Aorta (tissue), 5 donors: ENCODE measurements around the gene KCNJ12. TPM values are rescaled to one million over a fixed set of nuclear protein-coding genes. Genes with fewer than 3 reads are reported as not detected.

ENCODE experiments used
- ATAC-seq: fragments of 200-7000 bp; cut with Tn5 transposase; one replicate; pipeline ENCODE4 v1.9.1; 2022; ENCODE audit warnings: moderate library complexity; ENCODE audit not compliant: low FRiP score
- DNase-seq, 2 donors: peaks; one replicate each; pipeline ENCODE4 v3.0.0-alpha.2; 2020
- H3K27ac ChIP-seq, 2 donors: one replicate each; pipeline ENCODE4 v1.5.1; 2013; ENCODE audit warnings: low read length in 2 of 2, mild to moderate bottlenecking in 2 of 2, moderate library complexity in 2 of 2, control low read depth in 1 of 2, inconsistent platforms in 1 of 2, low read depth in 1 of 2
- H3K27me3 ChIP-seq, 2 donors: one replicate each; pipeline ENCODE4 v1.6.1; 2013; ENCODE audit warnings: control low read depth in 1 of 2, low read length in 1 of 2, mild to moderate bottlenecking in 1 of 2, moderate library complexity in 1 of 2; ENCODE audit not compliant: insufficient read depth in 2 of 2, control insufficient read depth in 1 of 2
- H3K36me3 ChIP-seq, 2 donors: one replicate each; pipeline ENCODE4 v1.6.1; 2013; ENCODE audit warnings: control low read depth in 1 of 2, low read length in 1 of 2, mild to moderate bottlenecking in 1 of 2; ENCODE audit not compliant: insufficient read depth in 2 of 2, control insufficient read depth in 1 of 2
- H3K4me1 ChIP-seq, 2 donors: one replicate each; pipeline ENCODE4 v1.6.1; 2013; ENCODE audit warnings: low read length in 2 of 2, control low read depth in 1 of 2, mild to moderate bottlenecking in 1 of 2, moderate library complexity in 1 of 2; ENCODE audit not compliant: insufficient read depth in 2 of 2, control insufficient read depth in 1 of 2
- H3K4me3 ChIP-seq, 2 donors: one replicate each; pipeline ENCODE4 v1.5.1; 2013; ENCODE audit warnings: low read length in 2 of 2, control low read depth in 1 of 2, mild to moderate bottlenecking in 1 of 2
- H3K9me3 ChIP-seq: one replicate; pipeline ENCODE4 v1.6.1; 2013; ENCODE audit warnings: mild to moderate bottlenecking, low read length; ENCODE audit not compliant: control insufficient read depth
- WGBS, 2 donors: extraction: QIAGEN DNeasy Blood & Tissue Kit; methylation state at CpG; one replicate each; pipeline ENCODE4 v1.1.7; 2013; 5-methylcytosine and 5-hydroxymethylcytosine counted together
- intact Hi-C, 2 donors: fragments of 100-400 bp; cut with DNase I; formaldehyde crosslinking; loops; one replicate each; pipeline versions ENCODE4 v1.14.2 to v1.15.0; 2022
- polyA plus RNA-seq, 2 donors: library from polyadenylated mRNA; stranded (reverse); fragments of 200-250 nt; gene quantifications; one replicate each; pipeline ENCODE4 v1.2.3, GENCODE V29; 2013
- total RNA-seq, 2 donors: library from RNA; stranded (reverse); fragmentation: NEBNext Ultra II Directional; extraction: Animal tissue kit (Norgen Biotek cat#: 25700); gene quantifications; one replicate each; pipeline ENCODE4 v1.2.1, GENCODE V29; 2021
- donor health status: healthy with polysubstance abuse.
- donor health status: Bipolar disorder and iron deficiency.
- donor health status: DM: no; HTN: no; CAD: no.
- donor health status: DM: no; HTN: no; CAD: no.
- donor health status: DM: yes; HTN: yes; CAD: no.

The KCNJ12 gene
- total and polyA plus RNA-seq, 4 donors = 0.13 to 4.0 (median 2.9) TPM; not detected in 1

GRCh38 chr17:21360048-21360447 is 16.1 kb upstream of the KCNJ12 start:
- ATAC-seq (no peak), DNase-seq (no peak)
- WGBS, 2 donors = 85% methylated on average over 7 of the region's 7 CpGs
- intact Hi-C loops = no loop called here
- Histone ChIP-seq H3K27ac (no peak overlapping the region), H3K36me3 (no peaks in the 10 kb centered on the region), H3K4me3 (no peak overlapping the region), H3K9me3 (no peaks in the 10 kb centered on the region), H3K27me3 (no peaks in the 10 kb centered on the region), H3K4me1 (no peaks in the 10 kb centered on the region)

GRCh38 chr17:21361020-21361809 is 14.9 kb upstream of the KCNJ12 start:
- ATAC-seq (no peak), DNase-seq (no peak)
- Histone ChIP-seq H3K4me3 (no peak overlapping the region), H3K9me3 (no peaks in the 10 kb centered on the region), H3K4me1 (no peaks in the 10 kb centered on the region), H3K27me3 (no peaks in the 10 kb centered on the region), H3K36me3 (no peaks in the 10 kb centered on the region), H3K27ac (no peak overlapping the region)
- intact Hi-C loops = no loop called here
- 85 to 100% methylated on average over 5 of the region's 5 CpGs for WGBS, 2 donors

GRCh38 chr17:21362331-21362931 is 13.7 kb upstream of the KCNJ12 start:
- intact Hi-C loops = no loop called here
- ATAC-seq (no peak), DNase-seq (no peak)
- Histone ChIP-seq H3K9me3 (no peaks in the 10 kb centered on the region), H3K4me3 (no peak overlapping the region), H3K4me1 (no peaks in the 10 kb centered on the region), H3K27ac (no peak overlapping the region), H3K27me3 (no peaks in the 10 kb centered on the region), H3K36me3 (no peaks in the 10 kb centered on the region)

- Histone ChIP-seq H3K36me3 (no peaks in the 10 kb centered on the region), H3K4me1 (no peaks in the 10 kb centered on the region), H3K9me3 (no peaks in the 10 kb centered on the region), H3K27ac (no peak overlapping the region), H3K4me3 (no peak overlapping the region), H3K27me3 (no peaks in the 10 kb centered on the region)
- ATAC-seq (no peak), DNase-seq (no peak)
- WGBS, 2 donors = 94 to 96% methylated on average over 9 of the region's 9 CpGs
- intact Hi-C loops = no loop called here
These were observed 12.1 kb upstream of the KCNJ12 start for GRCh38 chr17:21363776-21364642.

GRCh38 chr17:21365016-21365415 is 11.1 kb upstream of the KCNJ12 start:
- 74 to 78% methylated on average over 7 of the region's 7 CpGs for WGBS, 2 donors
- ATAC-seq = no peak

DNA sequence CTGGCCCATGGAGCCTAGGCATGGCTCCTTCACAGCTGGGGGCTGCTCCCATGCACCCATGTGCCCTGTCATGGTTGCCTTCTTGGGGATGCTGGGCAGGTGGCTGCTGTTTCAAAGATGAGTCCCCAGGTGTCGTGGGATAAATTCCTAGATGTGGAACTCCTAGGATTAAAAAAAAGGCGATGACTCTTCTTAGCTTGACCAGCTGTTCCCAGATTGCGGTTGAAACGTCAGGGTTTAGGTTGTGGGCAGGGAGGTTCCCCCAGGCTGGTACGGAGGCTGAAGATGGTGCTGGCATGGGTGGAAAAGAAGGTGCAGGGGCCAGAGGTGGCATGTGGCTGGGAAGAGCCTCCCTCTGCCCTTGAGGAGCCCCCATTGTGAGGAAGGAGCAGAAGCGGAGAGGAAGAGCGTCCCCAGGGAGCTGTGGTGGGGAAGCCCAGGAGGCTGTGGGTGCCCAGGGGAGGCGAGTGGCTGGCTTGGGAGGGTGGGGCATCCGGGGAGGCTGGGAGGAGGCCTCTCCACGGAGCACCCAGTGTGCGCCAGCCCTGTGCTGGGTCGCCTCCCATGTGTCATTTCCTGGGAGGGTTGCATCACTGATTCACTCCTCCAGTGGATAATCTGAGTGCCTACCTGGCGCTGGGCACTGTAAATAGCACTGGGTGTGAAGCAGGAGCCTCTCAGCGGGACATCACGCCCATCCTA is 7.5 kb upstream of the KCNJ12 start:
- no peak for ATAC-seq
- no peak for DNase-seq
- Histone ChIP-seq H3K27me3 (no peaks in the 10 kb centered on the region), H3K9me3 (no peaks in the 10 kb centered on the region), H3K4me1 (no peaks in the 10 kb centered on the region), H3K36me3 (no peaks in the 10 kb centered on the region), H3K27ac (no peak overlapping the region), H3K4me3 (no peak overlapping the region)
- 90 to 91% methylated on average over 15 of the region's 15 CpGs for WGBS, 2 donors
- intact Hi-C loops = no loop called here

More at GRCh38 chr17:21365016-21365415, 11.1 kb upstream of the KCNJ12 start:
- intact Hi-C loops = no loop called here
- no peaks in the 10 kb centered on the region for H3K36me3 ChIP-seq
- no peak overlapping the region for H3K4me3 ChIP-seq
- no peaks in the 10 kb centered on the region for H3K4me1 ChIP-seq
- H3K27me3 ChIP-seq = no peaks in the 10 kb centered on the region
- H3K27ac ChIP-seq = no peak overlapping the region
- H3K9me3 ChIP-seq = no peaks in the 10 kb centered on the region
- no peak for DNase-seq

- DNase-seq = no peak
- H3K4me3 ChIP-seq = no peak overlapping the region
- no peaks in the 10 kb centered on the region for H3K9me3 ChIP-seq
- H3K27ac ChIP-seq = no peak overlapping the region
- H3K4me1 ChIP-seq = no peaks in the 10 kb centered on the region
- intact Hi-C loops = no loop called here
- H3K27me3 ChIP-seq = no peaks in the 10 kb centered on the region
- ATAC-seq = no peak
- H3K36me3 ChIP-seq = no peaks in the 10 kb centered on the region
- WGBS, 2 donors = 95 to 96% methylated on average over 5 of the region's 5 CpGs
These were observed 6.8 kb upstream of the KCNJ12 start for GRCh38 chr17:21369395-21369794.

GRCh38 chr17:21370430-21370829 is 5.7 kb upstream of the KCNJ12 start:
- Histone ChIP-seq H3K36me3 (no peaks in the 10 kb centered on the region), H3K27ac (no peak overlapping the region), H3K4me1 (no peaks in the 10 kb centered on the region), H3K27me3 (no peaks in the 10 kb centered on the region), H3K4me3 (no peak overlapping the region), H3K9me3 (no peaks in the 10 kb centered on the region)
- WGBS, 2 donors = 3 to 5% methylated on average over 6 of the region's 6 CpGs
- ATAC-seq (peak; percentile 3), DNase-seq (no peak)
- intact Hi-C loops = no loop called here
